NCI-H446 (cell line): Measurements from ENCODE around the gene KCNJ5.

Experiments
- DNase-seq, 2 experiments: peaks; one replicate each; lab custom pipeline; 2025; lab: John Stamatoyannopoulos, UW

Gene KCNJ5

DNA sequence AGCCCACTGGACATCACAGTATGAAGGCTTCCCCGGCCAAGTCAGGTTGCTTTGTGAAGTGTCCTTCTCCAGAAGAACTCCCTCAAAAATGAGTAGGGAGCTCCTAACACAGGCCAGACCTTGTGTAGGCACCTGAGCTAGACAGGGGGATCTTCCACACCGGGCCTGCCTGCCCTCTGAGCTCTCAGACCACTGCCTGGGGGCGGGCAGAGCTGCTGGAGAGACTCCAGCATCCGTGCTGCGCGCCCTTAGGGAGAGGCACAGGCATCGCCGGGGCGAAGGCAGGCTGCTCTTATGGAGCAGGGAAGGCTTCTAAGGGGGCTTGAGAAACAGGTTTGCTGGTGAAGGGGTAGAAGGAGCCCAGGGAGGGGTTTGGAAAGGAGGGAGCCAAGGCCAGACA, 4.4 kb downstream of the KCNJ5 start:
- no peak for DNase-seq

DNA sequence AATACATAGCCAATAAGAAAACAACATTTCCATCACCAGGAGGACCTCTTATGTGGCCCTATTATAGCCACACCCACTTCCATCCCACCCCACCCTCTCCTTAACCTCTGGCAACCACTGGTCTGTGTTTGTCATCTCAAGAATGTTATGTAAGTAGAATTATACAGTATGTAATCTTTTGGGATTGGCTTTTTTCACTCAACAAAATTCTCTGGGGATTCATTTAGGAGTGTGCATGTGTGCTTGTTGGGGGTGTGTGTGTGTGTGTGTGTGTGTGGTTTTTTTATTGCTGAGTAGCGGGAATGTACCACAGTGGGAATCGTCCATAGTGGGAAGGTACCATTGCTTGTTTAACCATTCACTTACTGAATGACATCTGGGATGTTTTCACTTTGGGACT, 5.2 kb downstream of the KCNJ5 start:
- no peak for DNase-seq

DNA sequence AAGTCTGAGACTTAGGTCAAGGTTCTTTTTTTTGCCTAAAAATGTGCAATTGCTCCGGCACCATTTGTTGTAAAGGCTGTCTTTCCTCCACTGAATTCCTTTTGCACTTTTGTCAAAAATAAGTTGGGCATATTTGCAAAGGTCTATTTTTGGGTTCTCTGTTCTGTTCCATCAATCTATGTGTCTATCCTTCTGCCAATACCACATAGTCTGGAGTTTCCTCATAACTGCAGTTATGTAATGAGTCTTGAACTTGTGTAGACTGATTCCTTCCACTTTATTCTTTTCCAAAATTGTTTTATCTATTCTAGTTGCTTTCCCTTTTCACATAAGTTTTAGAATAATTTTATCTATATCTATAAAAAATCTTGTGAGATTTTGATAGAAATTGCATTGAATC, 6.7 kb downstream of the KCNJ5 start:
- DNase-seq = no peak

DNA sequence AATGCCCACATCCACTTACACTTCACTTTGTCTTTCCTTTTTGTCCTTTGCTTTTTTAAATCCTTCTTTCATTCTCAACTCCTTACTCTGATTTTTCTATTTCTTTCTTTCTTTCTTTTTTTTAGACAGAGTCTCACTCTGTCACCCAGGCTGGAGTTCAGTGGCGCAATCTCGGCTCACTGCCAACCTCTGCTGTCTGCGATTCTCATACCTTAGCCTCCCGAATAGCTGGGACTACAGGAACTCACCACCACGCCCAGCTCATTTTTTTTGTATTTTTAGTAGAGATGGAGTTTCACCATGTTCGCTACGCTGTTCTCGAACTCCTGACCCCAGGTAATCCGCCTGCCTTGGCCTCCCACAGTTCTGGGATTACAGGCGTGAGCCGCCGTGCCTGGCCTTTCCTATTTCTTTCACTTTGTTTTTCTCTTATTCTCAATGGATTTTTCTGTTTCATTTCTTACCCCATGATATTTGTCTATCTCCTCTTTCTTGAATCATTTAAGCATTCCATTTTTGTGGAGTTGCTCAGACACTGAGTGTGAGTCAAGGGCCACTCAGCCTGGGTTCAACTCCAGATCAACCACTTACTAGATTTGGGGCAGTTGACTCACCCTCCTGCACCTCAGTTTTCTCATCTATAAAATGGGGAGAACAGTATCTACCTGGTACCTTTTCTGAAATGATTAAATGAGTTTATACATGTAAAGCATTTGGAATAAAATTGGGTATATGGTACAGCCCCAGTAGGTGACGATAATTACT, 7.6 kb downstream of the KCNJ5 start:
- DNase-seq = no peak

DNA sequence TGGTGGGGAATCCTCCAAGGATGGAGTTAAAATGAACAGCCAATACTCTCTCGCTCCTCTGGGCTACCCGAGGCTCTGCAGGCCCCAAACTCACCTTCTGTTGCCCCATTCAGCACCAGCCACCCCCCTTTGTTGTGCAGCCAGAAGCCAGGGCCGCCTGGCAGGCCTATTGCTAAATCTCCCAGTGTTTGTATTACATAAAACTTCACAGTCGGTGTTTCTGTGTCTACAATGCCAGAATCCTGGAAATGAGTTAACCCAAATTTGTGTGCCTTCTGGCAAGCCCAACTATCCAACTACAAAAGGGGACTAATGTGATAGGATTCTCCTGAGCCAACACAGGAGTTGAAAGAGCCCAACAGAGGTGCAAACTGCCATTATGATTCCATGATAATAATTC, 9.3 kb downstream of the KCNJ5 start:
- peak in 1 of 2 experiments; percentile 25 for DNase-seq

DNA sequence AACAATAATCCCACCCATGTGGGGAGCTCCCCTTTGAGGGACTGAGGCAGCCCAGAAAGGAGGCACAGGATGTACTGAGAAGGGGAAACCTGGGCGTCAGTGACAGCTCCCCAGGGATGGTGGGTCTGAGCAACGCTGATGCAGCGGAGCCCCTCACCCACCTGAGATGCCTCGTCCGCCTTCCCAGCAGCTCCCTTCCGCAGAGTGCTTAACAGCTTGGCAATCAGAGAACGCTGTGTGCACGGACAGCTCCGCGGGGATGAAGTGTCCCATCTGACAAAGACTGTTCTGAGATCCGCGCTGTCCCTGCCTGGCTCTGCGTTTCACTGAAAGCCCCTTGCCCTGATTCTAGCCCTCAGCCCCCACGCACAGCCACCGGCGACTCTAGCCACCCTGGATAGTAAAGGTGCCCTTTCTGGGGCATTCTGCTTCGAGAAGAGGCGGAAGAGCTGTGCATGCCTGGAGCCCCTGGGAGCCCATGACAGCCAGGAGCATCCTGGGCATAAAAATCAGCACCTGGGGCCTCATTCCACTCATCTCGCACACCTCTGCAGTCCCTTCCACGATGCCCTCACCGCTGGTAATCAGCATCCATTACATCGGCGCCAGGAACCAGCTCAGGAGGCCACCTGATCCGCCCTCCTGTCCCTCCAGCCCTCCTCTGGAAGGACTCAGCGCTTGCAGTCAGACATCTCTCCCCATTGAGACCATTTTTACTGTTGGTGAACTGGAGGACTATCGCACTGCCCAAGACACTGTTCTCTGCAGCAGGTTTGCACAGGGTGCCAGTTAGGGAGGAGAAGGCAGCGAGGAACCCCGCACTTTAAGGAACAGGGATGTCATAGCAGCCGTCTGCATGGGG, 10.7 kb downstream of the KCNJ5 start:
- no peak for DNase-seq

DNA sequence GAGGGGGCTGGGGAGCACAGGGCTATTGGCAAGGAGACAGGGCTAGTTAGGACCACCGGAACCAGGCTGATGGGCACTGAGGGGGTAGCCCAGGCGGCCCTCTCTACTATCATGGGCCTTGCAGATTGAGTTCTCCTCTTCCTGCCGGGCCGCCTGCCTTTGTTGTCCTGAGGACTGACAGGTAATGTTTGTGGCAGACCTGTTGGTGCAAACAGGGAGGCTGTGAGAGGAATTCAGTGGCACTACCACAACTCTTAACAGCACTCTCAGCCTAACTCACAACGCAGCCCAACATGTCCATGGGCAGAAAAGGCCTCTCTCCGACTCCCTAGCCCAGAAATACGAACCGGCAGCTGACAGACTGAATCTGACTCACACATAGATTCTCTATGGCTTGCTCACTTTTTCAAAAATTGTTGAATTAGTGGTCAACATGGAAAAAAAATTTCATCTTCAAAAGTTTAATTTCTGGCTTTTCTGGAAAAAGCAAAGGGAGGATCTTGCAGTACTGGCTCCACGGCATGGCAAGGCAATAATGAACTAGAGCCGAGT, 11.4 kb downstream of the KCNJ5 start:
- no peak for DNase-seq

DNA sequence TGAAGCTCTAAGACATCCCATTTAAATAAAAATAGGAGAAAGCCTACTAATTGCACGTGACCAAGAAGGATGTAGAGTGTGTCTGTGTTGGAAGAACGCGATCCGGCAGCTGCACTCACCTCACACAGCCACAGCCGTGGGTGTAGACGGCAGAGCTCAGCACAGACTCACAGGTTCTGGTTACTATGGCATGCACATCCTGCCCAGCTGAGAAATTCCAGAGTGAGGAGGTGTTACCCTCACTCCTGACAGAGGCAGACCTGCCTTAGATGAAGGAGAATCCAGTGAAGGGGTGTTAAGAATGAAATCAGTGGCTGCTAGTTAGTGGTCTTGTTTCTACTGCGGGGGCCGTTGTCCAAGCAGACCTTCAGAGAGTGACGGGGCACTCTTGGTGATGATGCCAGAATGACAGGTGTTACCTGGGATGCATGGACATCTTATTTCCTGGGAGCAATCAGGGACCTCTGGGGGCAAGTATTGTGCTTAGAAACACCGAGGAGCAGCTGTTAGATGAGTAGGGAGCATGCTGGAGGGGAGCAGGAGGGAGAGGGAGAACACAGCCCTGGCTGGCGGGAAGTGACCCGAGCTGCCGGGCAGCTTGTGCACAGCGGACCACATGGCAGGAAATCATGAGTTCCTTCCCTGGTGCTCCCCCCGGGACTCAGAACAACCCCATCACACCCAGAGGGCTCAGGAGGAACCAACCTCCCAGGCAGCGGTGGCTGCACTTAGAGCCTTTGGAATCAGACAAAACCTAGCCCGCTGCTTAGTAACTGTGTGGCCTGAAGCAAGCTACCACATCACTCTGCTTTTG, 12.3 kb downstream of the KCNJ5 start:
- DNase-seq = no peak

DNA sequence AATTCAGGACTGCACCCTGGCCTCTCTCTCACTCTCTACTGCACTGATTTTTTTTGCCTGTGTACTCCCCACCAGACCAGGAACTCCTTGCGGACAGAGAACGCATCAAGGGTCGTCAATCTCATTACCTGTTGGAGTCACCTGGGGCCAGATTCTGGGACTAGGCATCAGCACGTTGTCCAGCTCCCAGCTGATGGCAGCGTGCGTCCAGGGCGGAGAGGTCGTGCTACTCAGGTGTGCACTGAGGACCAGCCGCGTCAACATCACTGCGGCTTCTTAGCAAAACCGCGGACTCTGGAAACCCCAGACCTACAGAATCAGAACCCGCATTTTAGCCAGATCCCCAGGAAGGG, 13.1 kb downstream of the KCNJ5 start:
- DNase-seq = no peak

DNA sequence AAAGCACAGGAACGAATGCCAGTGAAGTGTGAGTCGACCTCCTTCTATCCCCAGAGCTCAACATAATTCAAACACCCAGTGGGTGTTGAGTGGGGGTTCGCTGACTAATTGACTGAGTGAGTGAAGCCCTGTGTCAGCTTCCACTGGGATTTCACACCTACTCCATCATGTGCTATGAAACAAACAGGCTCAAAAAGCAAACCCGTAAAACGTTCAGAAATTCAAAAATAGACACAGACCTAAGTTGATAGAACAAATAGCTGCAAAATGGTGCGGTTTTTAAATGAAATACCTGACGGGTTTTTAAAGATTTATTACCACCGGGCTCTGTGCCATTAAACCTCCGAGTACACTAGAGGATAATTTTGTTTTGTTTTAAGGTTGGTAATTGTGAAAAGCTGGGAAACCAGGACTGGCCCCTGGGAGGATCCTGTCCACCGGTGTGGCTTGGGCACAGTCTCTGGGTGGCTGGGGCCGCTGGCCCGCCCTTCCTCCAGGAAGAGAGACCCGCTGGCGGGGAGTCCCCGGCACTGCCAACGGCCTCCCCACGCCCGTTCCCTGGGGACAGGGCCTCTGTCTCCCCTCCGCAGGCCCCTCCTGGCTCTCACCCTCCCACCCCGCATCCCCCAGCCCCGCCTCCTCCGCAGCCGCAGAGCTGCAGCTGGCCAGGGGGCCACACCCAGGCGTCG, 13.6 kb downstream of the KCNJ5 start:
- no peak for DNase-seq

DNA sequence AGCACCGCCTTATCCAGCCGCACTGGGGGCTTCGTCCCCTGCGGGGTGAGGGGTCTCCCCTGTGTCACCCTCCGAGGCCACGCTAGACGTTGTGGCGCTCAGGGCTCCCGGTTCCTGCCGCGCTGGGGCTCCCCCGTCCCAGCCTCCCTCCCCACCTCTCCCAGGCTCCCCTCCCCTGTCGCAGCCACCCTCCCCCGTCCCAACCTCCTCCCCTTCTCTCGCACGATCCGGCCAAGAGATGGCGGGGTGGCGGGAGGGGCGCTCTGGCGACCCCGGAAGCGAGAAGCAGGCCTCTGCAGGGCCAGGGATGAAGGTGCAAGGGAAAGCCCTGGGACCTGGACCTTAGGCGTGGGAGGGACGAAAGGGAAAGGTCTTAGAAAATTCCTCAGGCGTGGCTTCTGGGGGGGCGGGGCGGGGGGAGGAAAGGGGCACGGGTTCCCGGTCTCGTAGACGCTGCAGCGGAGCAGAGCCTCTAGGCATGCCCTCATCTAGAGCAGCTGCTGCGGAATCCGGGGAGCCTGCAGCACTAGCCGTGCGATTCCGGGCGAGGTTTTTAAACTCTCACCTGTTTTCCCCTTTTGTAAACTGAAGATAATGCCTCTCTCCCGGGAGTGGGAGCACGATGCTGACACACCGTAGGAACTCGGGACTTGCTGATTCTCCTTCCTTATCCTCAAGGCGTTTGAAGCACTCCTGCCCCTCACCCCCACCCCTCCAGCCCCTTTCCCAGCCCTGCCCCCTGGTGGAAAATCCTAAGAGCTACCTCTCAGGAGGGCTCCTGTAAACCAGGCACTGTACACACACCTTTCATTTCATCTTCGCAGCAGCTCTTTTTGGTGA, 14.4 kb downstream of the KCNJ5 start:
- DNase-seq = no peak

DNA sequence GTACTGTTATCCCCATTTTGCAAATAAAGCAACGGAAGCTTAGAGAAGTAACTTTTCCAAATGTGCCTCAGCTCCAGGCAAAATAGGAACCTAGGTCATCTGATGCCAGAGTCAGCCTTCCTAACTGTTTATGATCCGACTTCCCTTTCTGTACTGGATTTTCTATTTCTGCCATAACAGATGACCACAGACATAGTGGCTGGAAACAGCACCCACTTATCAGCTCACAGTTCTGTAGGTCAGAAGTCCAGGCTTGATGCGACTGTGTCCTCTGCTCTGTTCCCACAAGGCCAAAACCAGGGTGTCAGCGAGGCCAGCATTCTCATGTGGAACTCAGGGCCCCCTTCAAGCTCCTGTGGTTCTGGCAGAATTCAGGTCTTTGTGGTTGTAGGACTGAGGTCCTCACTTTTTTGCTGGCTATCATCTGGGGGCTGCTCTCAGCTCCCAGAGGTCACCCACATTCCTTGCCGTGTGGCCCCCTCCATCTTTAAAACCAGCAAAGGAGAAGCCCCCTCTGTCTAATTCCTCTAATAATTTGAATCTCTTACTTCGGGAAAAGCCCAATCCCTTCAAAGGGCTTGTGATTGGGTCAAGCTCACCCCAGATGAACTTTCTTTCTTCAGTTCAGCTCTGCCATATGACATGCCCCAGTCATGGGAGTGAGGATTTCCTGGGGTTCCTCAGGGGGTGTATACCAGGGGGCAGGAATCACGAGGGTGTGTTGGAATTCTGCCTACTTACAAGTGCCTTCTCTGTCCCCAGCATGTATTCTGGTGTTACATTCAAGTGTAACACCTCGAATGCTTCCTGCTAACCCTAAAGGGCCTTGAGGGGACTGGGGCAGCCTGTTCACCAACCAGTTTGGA, 15.3 kb downstream of the KCNJ5 start:
- DNase-seq = no peak

DNA sequence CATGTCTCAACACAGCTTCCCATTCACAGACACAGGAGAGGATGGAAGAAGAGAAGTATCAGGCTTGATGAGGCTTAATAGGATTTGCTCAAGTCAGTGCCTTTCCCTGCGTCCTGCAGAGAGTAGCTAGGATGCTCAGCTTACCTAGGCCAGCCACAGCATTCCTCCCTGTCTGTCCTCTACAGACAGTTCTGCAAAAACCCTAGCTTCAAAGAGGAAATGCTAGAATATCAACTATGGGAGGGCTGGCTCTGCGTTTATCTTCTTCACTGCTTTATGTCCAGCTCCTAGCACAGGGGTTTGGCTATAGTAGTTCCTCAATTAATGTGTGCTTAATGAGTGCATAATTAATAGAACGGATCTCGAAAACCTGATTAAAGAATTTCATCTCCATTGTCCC, 16.4 kb downstream of the KCNJ5 start:
- no peak for DNase-seq

DNA sequence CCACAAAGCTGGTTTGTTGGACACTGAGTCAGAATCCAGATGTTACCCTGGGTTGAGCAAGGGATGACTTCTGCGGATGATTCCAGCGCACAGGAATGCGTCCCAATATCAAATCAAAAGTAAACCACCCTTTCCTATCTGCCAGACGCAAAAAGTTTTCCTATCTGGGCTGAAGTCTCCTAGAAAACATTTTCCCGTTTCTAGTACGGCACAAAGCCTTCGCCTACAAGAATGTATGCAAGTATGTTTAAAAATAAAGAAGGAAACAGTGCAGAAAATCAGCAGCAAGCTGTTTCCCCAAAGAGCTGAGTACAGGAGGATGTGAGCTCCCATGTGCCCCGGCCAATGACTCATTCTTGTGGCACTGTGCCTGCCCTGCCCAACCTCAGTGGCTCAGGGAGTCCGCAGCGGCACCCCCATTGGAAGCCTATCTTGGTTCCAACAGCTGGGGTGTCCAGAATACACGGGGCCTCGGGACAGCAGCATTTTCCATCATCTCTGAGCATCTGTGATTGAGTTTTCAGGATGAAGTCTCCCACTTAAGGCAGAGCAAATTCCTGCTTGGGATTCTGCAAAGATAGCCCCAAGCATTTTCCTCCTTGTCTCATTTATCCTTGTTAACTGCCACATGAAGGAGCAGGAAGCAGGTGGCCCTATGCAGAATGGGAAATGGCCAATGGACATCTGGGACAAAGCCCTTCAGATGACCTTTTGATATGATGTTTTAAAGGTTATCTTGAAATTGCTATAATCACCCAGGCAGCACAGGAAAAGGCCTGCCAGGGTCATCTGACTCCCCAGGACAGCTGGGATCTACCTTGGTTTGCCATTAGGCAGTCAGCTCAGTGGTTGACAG, 17.5 kb downstream of the KCNJ5 start:
- DNase-seq = peak in 1 of 2 experiments; percentile 36

DNA sequence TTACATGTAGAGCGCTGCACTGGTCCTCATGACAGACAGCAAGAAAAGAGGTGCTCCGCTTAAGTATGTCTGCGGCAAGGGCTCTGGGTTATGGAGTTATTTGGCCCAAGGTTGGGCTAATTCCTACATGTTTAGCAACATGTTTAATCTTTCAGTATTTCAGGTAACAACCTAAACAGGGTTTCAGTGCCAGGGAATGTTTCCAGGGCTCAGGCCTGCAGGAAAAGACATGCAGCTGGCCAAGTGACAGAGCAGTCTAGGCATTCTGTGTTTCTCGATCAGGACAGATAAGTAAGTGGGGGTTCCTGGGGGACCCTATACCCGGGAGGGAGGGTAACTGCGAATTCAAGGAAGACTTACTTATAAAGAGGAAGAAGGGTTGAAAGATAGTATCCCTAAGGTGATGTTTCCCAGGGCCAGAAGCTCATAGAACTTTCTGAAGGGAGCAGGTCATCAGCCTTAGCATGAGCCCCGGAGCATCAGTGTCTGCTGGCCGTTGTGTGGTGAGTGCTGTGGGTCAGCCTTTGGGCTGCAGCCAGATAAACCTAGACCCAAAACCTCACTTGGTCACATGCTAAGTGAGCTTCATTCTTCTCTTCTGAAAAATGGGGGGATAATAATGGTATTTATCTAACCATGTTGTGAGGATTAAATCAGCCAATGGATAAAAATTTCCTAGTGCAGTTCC, 18.4 kb downstream of the KCNJ5 start:
- DNase-seq = no peak

DNA sequence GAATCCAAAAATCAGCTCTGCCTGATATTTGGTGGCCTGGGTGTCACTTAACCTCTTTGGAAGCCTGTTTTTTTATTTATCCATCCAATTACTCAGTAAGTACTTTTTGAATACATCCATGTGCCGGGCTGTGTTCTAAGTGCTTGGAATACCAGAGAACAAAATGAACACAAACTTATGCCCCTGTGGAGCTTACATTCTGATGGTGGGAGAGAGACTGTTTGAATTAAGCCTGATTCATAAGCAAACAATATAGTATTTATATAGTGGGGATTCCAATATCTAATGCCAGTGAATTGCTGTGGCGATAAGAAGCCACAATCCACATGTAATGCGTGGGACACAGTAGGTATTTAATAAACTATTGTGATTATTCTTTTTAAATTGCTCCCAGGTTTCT, 19.4 kb downstream of the KCNJ5 start:
- DNase-seq = no peak

DNA sequence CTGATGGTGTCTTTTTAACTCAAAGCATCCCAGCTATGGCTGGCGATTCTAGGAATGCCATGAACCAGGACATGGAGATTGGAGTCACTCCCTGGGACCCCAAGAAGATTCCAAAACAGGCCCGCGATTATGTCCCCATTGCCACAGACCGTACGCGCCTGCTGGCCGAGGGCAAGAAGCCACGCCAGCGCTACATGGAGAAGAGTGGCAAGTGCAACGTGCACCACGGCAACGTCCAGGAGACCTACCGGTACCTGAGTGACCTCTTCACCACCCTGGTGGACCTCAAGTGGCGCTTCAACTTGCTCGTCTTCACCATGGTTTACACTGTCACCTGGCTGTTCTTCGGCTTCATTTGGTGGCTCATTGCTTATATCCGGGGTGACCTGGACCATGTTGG, 20.1 kb downstream of the KCNJ5 start:
- no peak for DNase-seq

DNA sequence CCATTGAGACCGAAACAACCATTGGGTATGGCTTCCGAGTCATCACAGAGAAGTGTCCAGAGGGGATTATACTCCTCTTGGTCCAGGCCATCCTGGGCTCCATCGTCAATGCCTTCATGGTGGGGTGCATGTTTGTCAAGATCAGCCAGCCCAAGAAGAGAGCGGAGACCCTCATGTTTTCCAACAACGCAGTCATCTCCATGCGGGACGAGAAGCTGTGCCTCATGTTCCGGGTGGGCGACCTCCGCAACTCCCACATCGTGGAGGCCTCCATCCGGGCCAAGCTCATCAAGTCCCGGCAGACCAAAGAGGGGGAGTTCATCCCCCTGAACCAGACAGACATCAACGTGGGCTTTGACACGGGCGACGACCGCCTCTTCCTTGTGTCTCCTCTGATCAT, 20.5 kb downstream of the KCNJ5 start:
- no peak for DNase-seq
